Measurements from ENCODE around the gene B3GALT6.
A peak's percentile ranks its signal among the peaks of the same experiment; 100 is the strongest.

Gene B3GALT6

DNA sequence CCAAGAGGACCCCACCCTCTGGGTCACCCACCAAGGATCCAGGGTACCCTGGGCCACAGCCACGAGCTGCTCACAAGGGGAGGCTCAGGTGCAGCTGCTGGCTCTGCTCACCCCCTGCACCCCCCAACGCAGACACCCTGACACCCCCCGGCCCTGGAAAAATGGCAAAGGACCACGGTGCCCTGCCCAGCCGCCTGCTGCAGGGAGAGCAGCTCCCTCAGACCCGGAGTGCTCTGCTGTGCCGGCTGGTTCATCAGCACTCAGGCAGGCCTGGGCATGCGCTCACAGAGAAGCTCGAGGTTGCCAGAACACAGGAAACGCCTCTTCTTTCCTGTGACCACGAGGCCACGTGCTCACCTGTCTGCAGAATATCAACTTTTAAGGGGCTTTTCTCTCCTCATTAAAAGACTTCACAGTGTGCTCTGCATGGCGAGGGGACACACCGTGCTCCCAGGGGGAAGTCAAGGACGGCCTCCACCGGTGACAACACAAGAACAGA is 18.8 kb downstream of the B3GALT6 start:
- H3K4me3 ChIP-seq (ENCODE audit: low read depth, low read length), result no peak overlapping the region
- no peak for DNase-seq (ENCODE audit: low read depth)
- TF ChIP-seq, protein P1, sequence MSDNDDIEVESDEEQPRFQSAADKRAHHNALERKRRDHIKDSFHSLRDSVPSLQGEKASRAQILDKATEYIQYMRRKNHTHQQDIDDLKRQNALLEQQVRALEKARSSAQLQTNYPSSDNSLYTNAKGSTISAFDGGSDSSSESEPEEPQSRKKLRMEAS (IDR thresholded peaks at IDR 0.05; ENCODE audit: low read depth, low read length), result peak; percentile 62
- TF ChIP-seq MYC (IDR thresholded peaks at IDR 0.05; ENCODE audit: low read depth, low read length) (no peak), POLR2A (IDR thresholded peaks at IDR 0.05; ENCODE audit: extremely low read depth, insufficient read length) (no peak)
- TF ChIP-seq, protein P2, sequence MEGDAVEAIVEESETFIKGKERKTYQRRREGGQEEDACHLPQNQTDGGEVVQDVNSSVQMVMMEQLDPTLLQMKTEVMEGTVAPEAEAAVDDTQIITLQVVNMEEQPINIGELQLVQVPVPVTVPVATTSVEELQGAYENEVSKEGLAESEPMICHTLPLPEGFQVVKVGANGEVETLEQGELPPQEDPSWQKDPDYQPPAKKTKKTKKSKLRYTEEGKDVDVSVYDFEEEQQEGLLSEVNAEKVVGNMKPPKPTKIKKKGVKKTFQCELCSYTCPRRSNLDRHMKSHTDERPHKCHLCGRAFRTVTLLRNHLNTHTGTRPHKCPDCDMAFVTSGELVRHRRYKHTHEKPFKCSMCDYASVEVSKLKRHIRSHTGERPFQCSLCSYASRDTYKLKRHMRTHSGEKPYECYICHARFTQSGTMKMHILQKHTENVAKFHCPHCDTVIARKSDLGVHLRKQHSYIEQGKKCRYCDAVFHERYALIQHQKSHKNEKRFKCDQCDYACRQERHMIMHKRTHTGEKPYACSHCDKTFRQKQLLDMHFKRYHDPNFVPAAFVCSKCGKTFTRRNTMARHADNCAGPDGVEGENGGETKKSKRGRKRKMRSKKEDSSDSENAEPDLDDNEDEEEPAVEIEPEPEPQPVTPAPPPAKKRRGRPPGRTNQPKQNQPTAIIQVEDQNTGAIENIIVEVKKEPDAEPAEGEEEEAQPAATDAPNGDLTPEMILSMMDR (IDR thresholded peaks at IDR 0.05; ENCODE audit: low read depth, low read length), result no peak

DNA sequence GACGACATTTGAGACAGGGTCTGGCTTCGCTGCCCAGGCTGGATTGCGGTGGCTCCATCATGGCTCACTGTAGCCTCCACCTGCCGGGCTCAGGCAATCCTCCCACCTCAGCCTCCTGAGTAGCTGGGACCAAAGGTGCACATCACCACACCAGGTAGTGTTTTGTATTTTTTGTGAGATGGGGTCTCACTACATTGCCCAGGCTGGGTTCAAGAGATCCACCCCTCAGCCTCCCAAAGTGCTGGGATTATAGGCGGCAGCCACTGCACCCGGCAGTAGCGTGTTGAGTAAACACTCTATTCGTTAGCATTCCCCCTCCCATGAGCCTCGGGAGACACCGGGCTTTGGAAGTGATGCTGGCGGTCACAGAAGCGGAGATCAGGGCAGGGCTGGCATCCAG is 21.3 kb downstream of the B3GALT6 start:
- no peak for TF ChIP-seq MYC (IDR thresholded peaks at IDR 0.05; ENCODE audit: low read depth, low read length)
- no peak for TF ChIP-seq POLR2A (IDR thresholded peaks at IDR 0.05; ENCODE audit: extremely low read depth, insufficient read length)
- TF ChIP-seq, protein P1 (IDR thresholded peaks at IDR 0.05; ENCODE audit: low read depth, low read length), result no peak
- TF ChIP-seq, protein P2 (IDR thresholded peaks at IDR 0.05; ENCODE audit: low read depth, low read length), result no peak
- DNase-seq (ENCODE audit: low read depth), result no peak
- no peak overlapping the region for H3K4me3 ChIP-seq (ENCODE audit: low read depth, low read length)

DNA sequence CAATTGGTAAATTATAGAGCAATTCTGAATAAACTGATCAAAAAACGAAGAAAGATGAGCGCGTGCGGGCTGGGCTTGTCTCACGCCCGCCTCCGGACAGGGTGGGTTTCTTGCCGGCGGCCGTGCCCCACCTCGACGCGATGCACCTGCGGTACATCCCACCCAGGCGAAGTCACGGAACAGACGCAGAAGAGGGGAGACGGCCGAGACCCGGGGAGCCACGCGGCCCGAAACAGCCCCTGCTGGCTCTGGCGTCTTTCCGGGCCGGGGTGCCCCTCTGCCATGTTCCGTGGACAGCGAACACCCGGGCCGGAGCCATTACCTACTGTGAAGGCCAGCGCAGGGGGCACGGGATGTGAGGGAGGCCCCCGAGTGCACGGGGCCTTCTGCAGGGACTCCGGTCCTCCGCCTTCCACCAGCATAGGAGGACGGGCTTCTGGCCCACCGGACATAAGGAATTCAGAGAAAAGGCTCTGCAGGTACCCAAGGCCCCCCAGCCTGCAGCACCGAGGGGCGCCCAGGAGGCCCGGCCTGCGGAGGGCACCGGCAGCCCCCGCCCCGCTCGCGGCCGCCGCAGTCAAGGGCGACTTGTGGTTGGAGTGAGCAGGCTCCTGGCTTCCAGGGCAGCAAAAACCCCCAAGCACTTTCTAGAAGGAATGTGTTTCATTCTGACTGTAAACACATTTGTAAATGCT is 22.1 kb downstream of the B3GALT6 start:
- TF ChIP-seq, protein P2 (IDR thresholded peaks at IDR 0.05; ENCODE audit: low read depth, low read length), result no peak
- TF ChIP-seq MYC (IDR thresholded peaks at IDR 0.05; ENCODE audit: low read depth, low read length), result no peak
- TF ChIP-seq, protein P1 (IDR thresholded peaks at IDR 0.05; ENCODE audit: low read depth, low read length), result no peak
- no peak for TF ChIP-seq POLR2A (IDR thresholded peaks at IDR 0.05; ENCODE audit: extremely low read depth, insufficient read length)

DNA sequence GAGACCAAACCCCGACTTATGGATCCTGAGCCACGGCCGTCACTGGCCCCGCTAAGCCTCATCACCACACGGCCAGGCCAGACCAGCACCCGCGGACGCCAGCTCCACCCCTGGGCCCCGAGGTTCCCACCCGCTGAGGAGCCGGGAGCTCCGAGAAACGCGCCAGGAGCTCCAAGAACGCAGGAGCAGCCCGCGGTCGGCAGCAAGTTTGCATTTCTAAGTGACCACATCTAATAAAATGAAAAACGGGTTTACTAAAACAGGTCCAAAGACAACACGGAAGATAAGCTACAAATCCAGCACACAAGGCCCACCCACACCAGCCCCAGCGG is 22.6 kb downstream of the B3GALT6 start:
- DNase-seq (ENCODE audit: low read depth), result no peak
- no peak overlapping the region for H3K4me3 ChIP-seq (ENCODE audit: low read depth, low read length)
- no peak for TF ChIP-seq POLR2A (IDR thresholded peaks at IDR 0.05; ENCODE audit: extremely low read depth, insufficient read length)
- TF ChIP-seq MYC (IDR thresholded peaks at IDR 0.05; ENCODE audit: low read depth, low read length), result no peak
- TF ChIP-seq, protein P2 (IDR thresholded peaks at IDR 0.05; ENCODE audit: low read depth, low read length), result no peak
- TF ChIP-seq, protein P1 (IDR thresholded peaks at IDR 0.05; ENCODE audit: low read depth, low read length), result no peak

More for the DNA sequence above, 22.1 kb downstream of the B3GALT6 start:
- no peak for DNase-seq (ENCODE audit: low read depth)
- H3K4me3 ChIP-seq (ENCODE audit: low read depth, low read length), result no peak overlapping the region

DNA sequence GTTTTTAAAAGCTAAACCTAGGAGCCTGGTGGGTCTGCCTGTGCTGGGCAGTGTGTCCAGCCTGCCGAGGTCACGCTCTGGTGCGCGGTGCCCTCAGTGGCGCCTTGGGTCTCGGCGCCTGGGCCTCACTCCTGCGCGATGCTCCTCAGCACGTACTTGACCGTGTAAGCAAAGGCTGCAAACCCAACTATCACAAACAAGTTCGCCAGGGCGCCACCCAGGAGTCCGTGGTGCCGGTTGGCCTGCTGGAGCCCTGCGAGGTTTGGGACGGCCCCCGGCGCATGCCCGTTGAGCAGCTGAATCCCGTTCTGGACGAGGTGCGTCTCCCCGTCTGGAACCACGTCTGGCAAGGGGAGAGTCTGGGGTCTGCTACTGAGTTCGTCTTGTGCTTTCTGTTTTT is 23.0 kb downstream of the B3GALT6 start:
- TF ChIP-seq, protein P1 (IDR thresholded peaks at IDR 0.05; ENCODE audit: low read depth, low read length), result no peak
- TF ChIP-seq, protein P2 (IDR thresholded peaks at IDR 0.05; ENCODE audit: low read depth, low read length), result no peak
- TF ChIP-seq POLR2A (IDR thresholded peaks at IDR 0.05; ENCODE audit: extremely low read depth, insufficient read length) (no peak), MYC (IDR thresholded peaks at IDR 0.05; ENCODE audit: low read depth, low read length) (no peak)
- no peak overlapping the region for H3K4me3 ChIP-seq (ENCODE audit: low read depth, low read length)
- DNase-seq (ENCODE audit: low read depth), result no peak
